Fibroblast of skin of back (primary cell): Measurements from ENCODE around the gene JARID2. TPM values are rescaled to one million over a fixed set of nuclear protein-coding genes. Genes with fewer than 3 reads are reported as not detected.

Source experiments
- DNase-seq: peaks from one replicate; pipeline ENCODE4 v3.0.0-alpha.2; 2013
- polyA plus RNA-seq, 2 experiments: library from polyadenylated mRNA; unstranded; fragments of 120-200 nt; gene quantifications; one replicate each; pipeline ENCODE4 v1.2.1, GENCODE V29; 2013; ENCODE audit not compliant: insufficient read length in 2 of 2

JARID2 gene
- polyA plus RNA-seq (2013, experiment 1 of 2; ENCODE audit: insufficient read length), result 10.0 TPM
- polyA plus RNA-seq (2013, experiment 2 of 2; ENCODE audit: insufficient read length), result 12.3 TPM

- DNase-seq, result peak; percentile 99
Observed at GRCh38 chr6:15245361-15246216, at the start of gene JARID2. Gene JARID2 (plus strand): TSS chr6:15246069. CDS start chr6:15246540, 471 bp downstream.

DNA sequence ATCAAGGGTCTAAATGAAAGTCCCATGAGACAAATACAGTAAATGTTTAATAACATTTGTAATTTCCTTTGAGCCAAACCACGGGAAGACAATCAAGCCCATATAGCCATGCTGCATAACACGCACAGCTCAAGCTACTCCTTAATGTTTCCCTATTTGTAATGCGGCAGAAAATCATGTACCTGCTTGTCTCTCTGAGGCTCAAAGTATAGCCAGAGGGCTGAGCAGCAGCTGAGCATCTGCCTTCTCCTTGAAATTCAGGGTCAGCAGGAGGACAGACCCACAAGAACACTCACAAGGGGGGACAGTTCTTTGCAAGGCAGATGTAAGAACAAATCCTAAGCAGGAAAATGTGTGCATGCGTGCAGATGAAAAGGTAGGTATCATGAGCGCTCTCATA is 45.8 kb upstream of the JARID2 start:
- DNase-seq, result no peak

DNA sequence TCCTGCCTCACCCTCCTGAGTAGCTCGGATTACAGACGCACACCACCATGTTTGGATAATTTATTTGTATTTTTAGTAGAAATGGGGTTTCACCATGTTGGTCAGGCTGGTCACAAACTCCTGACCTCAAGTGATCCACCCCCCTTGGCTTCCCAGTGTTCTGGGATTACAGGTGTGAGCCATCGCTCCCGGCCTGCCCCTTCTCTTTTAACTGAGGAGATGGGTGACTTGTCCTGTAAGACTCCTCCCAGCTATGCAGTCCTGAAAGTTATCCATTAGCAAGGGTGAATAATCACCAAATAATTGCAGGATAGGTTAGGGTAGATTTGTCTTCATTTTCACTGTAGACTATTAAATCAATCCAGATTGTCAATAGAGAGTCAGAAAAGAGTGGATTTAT is 40.5 kb upstream of the JARID2 start:
- DNase-seq, result no peak

DNA sequence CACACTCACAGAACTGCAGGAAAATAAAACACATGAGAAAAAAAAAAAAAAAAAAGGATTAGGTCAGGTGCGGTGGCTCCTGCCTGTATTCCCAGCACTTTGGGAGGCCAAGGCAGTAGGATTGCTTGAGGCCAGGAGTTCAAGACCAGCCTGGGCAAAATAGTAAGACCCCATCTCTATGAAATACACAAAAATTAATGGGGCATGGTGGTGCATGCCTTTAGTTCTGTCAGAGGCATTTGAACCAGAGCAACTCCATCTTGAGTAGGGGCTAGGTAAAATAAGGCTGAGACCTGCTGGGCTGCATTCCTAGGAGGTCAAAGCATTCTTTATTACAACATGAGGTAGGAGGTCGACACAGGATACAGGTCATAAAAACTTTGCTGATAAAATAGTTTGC is 39.0 kb upstream of the JARID2 start:
- DNase-seq, result no peak

- peak; percentile 11 for DNase-seq
Observed at GRCh38 chr6:15207923-15208322, 37.9 kb upstream of the JARID2 start.

DNA sequence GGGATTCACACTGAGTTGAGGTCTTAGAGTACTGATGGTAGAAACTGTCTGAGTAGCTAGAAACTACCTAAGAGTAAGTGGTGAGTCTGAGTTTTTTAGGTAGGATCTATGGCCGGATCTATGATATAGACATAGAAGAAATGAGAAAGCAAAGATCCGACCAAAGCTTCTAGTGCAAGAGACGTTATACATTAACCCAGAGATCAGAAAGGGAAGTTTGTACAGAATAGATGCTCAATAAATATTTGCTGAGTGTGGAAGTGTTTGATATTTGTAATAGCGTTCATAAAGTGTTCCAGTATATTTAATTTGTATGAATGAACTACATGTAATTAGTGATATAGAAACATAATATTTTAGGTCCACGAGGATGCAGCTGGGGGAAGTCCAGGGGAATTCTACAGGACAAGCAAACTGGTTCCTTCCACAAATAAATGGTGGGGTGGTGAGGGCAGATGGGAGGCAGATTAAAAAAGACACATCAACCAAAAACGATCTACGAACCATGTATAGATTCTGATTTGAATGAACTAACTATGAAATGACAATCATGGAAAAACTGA is 31.9 kb upstream of the JARID2 start:
- DNase-seq, result no peak

DNA sequence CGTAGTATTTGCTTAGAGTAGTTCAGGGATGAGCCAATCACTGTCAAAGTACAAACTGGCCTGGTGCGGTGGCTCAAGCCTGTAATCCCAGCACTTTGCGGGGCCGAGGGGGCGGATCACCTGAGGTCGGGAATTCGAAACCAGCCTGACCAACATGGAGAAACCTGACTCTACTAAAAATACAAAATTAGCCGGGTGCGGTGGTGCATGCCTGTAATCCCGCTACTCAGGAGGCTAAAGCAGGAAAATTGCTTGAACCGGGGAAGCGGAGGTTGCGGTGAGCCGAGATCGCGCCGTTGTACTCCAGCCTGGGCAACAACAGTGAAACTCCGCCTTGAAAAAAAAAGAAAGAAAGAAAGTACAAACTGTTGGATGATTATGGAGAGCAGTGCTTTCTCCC is 27.5 kb upstream of the JARID2 start:
- DNase-seq, result no peak

- DNase-seq, result no peak
Observed at GRCh38 chr6:15220062-15220461, 25.8 kb upstream of the JARID2 start.

DNA sequence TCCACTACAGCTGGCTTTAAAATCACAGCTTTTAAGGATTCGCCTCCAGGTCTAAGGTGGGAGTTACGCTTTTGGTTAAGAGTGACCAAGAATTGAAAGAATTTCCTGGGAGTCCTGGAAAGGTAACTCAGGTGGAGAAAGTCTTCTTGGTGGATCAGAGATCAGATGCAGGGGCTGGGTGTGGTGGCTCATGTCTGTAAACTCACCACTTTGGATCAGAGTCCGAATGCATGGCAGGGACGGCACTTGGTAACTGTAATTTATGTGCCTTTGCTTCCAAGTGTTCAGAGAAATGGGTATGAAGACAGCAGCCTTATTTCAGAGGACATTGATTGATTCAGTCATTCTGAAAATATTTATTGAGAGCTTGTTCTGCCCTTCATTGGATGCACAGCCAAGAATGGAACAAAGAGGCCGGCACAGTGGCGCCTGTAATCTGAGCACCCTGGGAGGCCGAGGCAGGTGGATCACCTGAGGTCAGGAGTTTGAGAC is 18.0 kb upstream of the JARID2 start:
- no peak for DNase-seq

DNA sequence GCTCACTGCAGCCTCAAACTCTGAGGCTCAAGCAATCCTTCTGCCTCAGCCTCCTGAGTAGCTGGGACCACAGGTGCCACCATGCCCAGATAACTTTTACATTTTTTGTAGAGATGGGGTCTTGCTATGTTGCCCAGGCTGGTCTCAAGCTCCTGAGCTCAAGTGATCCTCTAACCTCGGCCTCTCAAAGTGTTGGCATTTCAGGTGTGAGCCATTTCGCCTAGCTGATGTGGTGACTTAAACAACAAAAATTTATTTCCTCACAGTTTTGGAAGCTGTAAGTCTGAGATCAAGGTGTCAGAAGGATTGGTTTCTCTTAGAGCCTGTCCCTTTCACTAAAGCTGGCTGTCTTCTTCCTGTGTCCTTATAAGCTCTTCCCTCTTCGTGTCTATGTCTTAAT is 15.0 kb upstream of the JARID2 start:
- DNase-seq, result no peak

GRCh38 chr6:15232836-15233510 is 12.9 kb upstream of the JARID2 start:
- DNase-seq, result no peak

DNA sequence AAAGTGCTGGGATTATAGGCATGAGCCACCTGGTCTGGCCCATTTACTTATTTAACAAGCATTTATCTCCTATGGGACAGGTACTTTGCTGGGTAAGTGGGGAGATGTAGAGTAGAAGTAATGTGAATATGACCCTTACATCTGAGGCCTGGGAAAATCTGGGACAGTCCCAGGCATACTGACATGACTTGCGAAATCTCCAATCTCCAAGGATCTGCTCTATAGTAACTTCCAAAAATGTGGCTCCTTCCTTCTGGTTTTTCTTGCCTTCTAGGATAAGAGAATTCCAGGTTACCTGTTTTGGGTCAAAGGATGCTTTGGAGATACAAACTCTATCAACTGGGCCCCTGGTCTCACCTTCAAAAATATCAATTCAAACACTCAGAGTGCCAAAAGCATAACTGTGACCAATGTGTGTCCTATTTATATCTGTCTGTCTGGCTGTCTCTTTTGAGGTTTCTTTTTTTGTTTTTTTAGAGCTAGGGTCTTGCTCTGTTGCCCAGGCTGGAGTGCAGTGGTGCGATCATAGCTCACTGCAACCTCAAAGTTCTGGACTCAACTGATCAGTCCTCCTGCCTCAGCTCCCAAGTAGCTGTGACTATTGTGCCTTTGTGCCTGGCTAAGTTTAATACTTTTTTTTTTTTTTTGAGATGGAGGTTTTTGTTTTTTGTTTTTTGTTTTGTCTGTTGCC is 11.7 kb upstream of the JARID2 start:
- DNase-seq, result no peak

GRCh38 chr6:15239616-15240364 is 6.1 kb upstream of the JARID2 start:
- no peak for DNase-seq

DNA sequence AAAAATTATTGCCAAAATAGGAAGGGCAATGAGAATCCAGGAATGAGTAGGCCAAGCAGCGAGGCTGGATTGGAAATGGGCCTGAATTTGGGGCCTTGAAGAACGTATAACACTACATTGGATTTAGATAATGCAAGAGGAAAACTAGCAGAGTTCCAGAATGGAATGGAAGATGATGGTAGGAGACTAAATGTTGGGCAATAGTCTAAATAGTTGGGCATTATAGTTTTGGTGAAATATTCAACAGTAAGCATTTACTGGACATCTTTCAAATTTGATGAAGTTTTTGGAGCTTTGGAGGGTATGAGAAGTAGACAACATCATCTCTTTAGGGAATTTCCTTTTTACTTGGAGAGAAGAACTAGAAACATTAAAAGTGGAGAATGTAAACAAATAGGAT is 3.4 kb upstream of the JARID2 start:
- no peak for DNase-seq

DNA sequence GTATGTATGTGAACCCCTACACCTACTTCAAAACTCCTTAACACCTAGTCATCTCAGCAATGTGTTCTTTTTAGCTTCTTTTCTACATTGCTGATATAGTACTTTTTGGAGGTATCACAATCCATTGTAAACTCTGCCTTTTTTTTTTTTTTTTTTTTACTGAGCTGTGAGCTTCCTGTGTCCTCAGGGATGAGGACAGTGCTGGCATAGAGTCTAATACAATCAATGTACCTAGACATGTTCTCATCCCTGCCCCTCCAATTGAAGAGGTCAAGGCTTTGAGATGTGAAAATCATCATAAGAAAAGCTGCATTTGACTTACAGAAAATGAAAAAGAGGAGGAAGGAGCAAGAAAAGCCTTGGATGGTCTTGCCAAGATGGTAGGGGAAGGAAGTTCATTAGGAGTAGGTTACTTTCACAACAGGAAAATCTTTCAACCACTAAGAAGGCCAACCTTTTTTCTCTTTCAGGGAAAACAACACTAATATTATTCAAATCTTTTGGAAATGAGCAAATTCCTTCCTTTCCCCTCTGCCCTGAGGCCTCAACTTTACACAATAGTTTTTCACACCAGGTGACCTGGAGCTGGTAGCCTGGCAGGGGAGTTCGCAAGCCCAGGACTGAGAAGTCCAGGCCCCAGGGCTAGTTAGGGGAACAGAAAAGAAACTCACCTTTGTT is 2.8 kb upstream of the JARID2 start:
- no peak for DNase-seq

DNA sequence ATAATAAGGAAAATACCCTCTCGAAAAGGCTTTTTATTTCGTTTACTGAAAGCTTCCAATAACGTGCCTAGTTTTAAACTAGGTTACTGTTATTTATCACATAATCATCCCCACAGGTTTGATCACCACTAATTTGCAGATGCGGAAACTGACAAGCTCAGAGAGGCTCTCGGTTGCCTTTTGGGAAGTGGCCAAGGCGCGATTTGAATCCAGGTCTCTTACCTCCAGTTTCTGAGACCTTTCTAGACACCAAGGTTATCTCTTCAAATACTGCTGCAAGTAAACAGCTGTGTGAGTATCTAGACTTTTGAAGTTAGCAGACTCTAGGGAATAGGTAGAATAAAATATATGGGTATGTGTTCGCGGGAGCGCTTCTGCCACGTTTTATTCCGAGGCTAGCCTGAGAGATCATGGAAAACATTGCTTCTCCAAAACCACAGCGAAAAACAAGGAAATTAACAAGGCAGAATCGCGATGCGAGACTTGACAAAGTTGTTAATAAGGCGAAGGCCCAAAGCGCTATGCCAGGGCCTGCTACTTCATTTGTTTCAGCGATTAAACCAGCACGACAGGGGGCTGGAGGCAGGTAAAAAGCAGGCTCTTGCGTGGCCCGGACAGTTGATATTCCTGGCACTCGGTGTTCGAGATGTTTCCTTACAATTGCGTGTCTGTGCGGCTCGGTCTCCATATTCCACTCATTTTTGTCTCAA is 1.8 kb upstream of the JARID2 start:
- DNase-seq, result no peak

DNA sequence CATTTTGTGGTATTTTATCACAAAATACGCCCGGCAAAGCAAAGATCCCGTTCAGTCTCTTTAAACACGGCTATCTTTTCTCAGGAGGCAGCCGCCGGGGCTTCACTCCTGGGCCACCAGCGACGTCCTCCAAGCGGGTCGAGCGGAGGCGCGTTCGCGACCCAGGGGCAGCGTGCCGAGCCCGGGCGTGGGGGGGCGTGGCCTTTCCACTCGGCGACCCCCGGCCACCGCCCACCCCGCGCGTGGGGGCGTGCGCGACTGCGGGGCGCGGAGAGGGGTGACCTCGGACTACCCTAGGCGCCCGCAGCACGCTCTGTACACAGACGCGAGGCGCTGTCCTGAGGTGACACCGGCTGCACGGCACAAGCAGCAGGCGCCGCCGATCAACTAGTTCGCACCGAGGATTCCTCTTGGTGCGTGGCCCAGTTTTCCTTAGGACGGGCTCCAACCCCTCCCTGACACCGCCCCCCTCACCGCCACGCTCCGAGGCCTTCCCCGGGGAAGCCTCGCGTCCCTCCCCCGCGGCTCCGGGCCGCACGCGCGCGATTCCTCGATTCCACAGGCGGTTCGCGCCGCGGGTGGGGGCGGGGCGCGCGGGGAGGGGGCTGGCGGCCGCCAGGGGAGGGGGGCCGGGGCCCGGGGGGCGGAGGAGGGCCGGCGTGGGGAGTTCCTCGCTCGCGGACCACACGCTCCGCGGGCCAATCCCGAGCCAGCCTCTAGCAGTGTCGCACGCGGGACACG is 1.1 kb upstream of the JARID2 start:
- DNase-seq, result peak; percentile 78

GRCh38 chr6:15246217-15246665 is 372 bp downstream of the JARID2 start:
- no peak for DNase-seq

GRCh38 chr6:15246666-15247499 is 1.0 kb downstream of the JARID2 start:
- no peak for DNase-seq
